Measurements from ENCODE around the gene MEFV.

GRCh38 chr16:3264137-3265036 is 8.0 kb upstream of the MEFV start:
- peak; percentile 73 for TF ChIP-seq POLR2AphosphoS5 (IDR thresholded peaks at IDR 0.05; ENCODE audit: low read depth, low read length)
- TF ChIP-seq TAF1 (IDR thresholded peaks at IDR 0.05; ENCODE audit: borderline replicate concordance, low read depth, low read length), result no peak

All from GM12892 (cell line).